Upper lobe of left lung (tissue), 6 donors: ENCODE data around the gene EWSR1. TPM values are rescaled to one million over a fixed set of nuclear protein-coding genes. Genes with fewer than 3 reads are reported as not detected.
"Not testable (repeated sequence)": the region's sequence is repeated elsewhere in the genome, so short reads cannot be mapped to it uniquely, and the experiment has no call there.

Experiments
- ATAC-seq, 2 donors: fragments of 200-7000 bp; cut with Tn5 transposase; one replicate each; pipeline ENCODE4 v1.9.1; 2022; ENCODE audit warnings: mild to moderate bottlenecking in 2 of 2, moderate library complexity in 2 of 2; ENCODE audit not compliant: low FRiP score in 2 of 2
- DNase-seq, 2 donors: peaks; one replicate each; pipeline ENCODE4 v3.0.0-alpha.2; 2019 to 2020
- H3K27ac ChIP-seq, 4 donors: fragments of 200-600 bp; sonication (generic); one replicate each; pipeline ENCODE4 v1.5.1; 2016 to 2019
- H3K27me3 ChIP-seq, 4 donors: fragments of 200-600 bp; sonication (generic); one replicate each; pipeline ENCODE4 v1.5.1; 2017 to 2019
- H3K36me3 ChIP-seq, 4 donors: fragments of 200-600 bp; sonication (generic); one replicate each; pipeline ENCODE4 v1.5.1; 2016 to 2019
- H3K4me1 ChIP-seq, 4 donors: fragments of 200-600 bp; sonication (generic); one replicate each; pipeline ENCODE4 v1.5.1; 2018 to 2019
- H3K4me3 ChIP-seq, 4 donors: fragments of 200-600 bp; sonication (generic); one replicate each; pipeline ENCODE4 v1.5.1; 2017 to 2019; ENCODE audit warnings: mild to moderate bottlenecking in 2 of 4, moderate library complexity in 1 of 4
- H3K9me3 ChIP-seq, 4 donors: fragments of 200-600 bp; sonication (generic); one replicate each; pipeline ENCODE4 v1.5.1; 2018 to 2019
- CTCF ChIP-seq, 6 experiments: fragments of 450-650 bp in 4 of 6; fragments of 200-600 bp in 2 of 6; sonication (generic) in 2 of 6; IDR thresholded peaks; one replicate each; pipeline ENCODE4 v1.5.1; 2016 to 2019; ENCODE audit warnings: antibody characterized with exemption in 6 of 6
- EP300 ChIP-seq, 4 donors: sonication (generic); formaldehyde crosslinking; IDR thresholded peaks; one replicate each; pipeline ENCODE4 v1.5.1; 2017; ENCODE audit warnings: antibody characterized with exemption in 4 of 4, control low read depth in 2 of 4
- POLR2A ChIP-seq, 4 donors: fragments of 450-650 bp; IDR thresholded peaks; one replicate each; pipeline ENCODE4 v1.5.1; 2016 to 2017; ENCODE audit warnings: antibody characterized with exemption in 4 of 4, mild to moderate bottlenecking in 2 of 4
- POLR2AphosphoS5 ChIP-seq, 2 donors: sonication (generic); formaldehyde crosslinking; IDR thresholded peaks; one replicate each; pipeline ENCODE4 v1.5.1; 2017; ENCODE audit warnings: antibody characterized with exemption in 2 of 2
- WGBS, 2 donors: methylation state at CpG; one replicate each; pipeline ENCODE4 v1.1.5; 2017 to 2018; 5-methylcytosine and 5-hydroxymethylcytosine counted together
- total RNA-seq, 6 donors: library from RNA; depleted of rRNA in 4 of 6; stranded (reverse); fragments of >200 nt in 4 of 6; gene quantifications; one replicate each; pipeline versions ENCODE4 v1.1.0 to v1.2.1, GENCODE V29; 2016 to 2021
- donor health status: DM: no; HTN: no; CAD: no; lungs with moderate emphysema.
- donor health status: DM: no; HTN: yes; CAD: no; lungs with severe emphysema.

Gene EWSR1
- total RNA-seq: 100 to 1,000 TPM; 156 to 293 (median 183) TPM

GRCh38 chr22:29267858-29268510 lies at the start of gene EWSR1, which contains the start of gene RHBDD3:
EWSR1 (plus strand) TSS chr22:29268268; CDS start chr22:29268337, 69 bp downstream.
RHBDD3 (minus strand) TSS chr22:29267981; CDS start chr22:29265626, 2,355 bp downstream.
- no peaks in the 10 kb centered on the region for H3K9me3 ChIP-seq
- WGBS, 2 donors: 0% methylated on average over 50 to 61 of the region's 67 CpGs
- peak within 1 kb of the TSS; percentile 77 to 97 (median 84) for H3K4me3 ChIP-seq
- H3K36me3 ChIP-seq: peaks cover 3 to 45% (median 28%) of the 10 kb centered on the region in 4 donors
- ATAC-seq (peak; percentile 96), DNase-seq (peak; percentile 96 to 99)
- H3K4me1 ChIP-seq: peaks cover 41 to 60% (median 52%) of the 10 kb centered on the region in 4 donors
- H3K27ac ChIP-seq: peak within 1 kb of the TSS; percentile 99 to 100 (median 100)
- no peaks in the 10 kb centered on the region for H3K27me3 ChIP-seq
- TF ChIP-seq POLR2A (IDR thresholded peaks at IDR 0.05): peak in 3 of 4 donors; percentile 73 to 92 (median 92)
- peak in 2 of 6 experiments; percentile 12 to 41 for TF ChIP-seq CTCF (IDR thresholded peaks at IDR 0.05)
- peak; percentile 92 to 96 for TF ChIP-seq POLR2AphosphoS5 (IDR thresholded peaks at IDR 0.05)
- TF ChIP-seq EP300 (IDR thresholded peaks at IDR 0.05): peak in 1 of 4 donors; percentile 18

- H3K27ac ChIP-seq: peak overlapping the region in 1 of 4 donors; percentile 7
- no peaks in the 10 kb centered on the region for H3K36me3 ChIP-seq
- no peak overlapping the region for H3K4me3 ChIP-seq
- H3K27me3 ChIP-seq: no peaks in the 10 kb centered on the region
- DNase-seq (no peak), ATAC-seq (no peak)
- WGBS, 2 donors: 86 to 93% methylated on average over 3 to 8 of the region's 11 CpGs
- no peaks in the 10 kb centered on the region for H3K9me3 ChIP-seq
- TF ChIP-seq POLR2AphosphoS5 (IDR thresholded peaks at IDR 0.05) (no peak), EP300 (IDR thresholded peaks at IDR 0.05) (no peak), CTCF (IDR thresholded peaks at IDR 0.05) (no peak), POLR2A (IDR thresholded peaks at IDR 0.05) (no peak)
- peaks cover 0 to 17% (median 12%) of the 10 kb centered on the region in 4 donors for H3K4me1 ChIP-seq
Measured at GRCh38 chr22:29218758-29219408, 49.2 kb upstream of the EWSR1 start.

- H3K36me3 ChIP-seq, ATAC-seq, H3K27me3 ChIP-seq, DNase-seq, H3K4me3 ChIP-seq, H3K9me3 ChIP-seq: not testable (repeated sequence)
- Histone ChIP-seq H3K4me1 (peaks cover 2 to 22% (median 14%) of the 10 kb centered on the region in 4 donors), H3K27ac (peak overlapping the region in 1 of 4 donors; percentile 7)
- WGBS, 2 donors: 63 to 81% methylated on average over 2 of the region's 2 CpGs
Measured at GRCh38 chr22:29219409-29219782, 48.7 kb upstream of the EWSR1 start.

GRCh38 chr22:29219881-29220670 lies 48.0 kb upstream of the EWSR1 start:
- no peaks in the 10 kb centered on the region for H3K9me3 ChIP-seq
- 63 to 75% methylated on average over 8 to 13 of the region's 14 CpGs for WGBS, 2 donors
- peaks cover 8 to 29% (median 21%) of the 10 kb centered on the region in 4 donors for H3K4me1 ChIP-seq
- H3K36me3 ChIP-seq: no peaks in the 10 kb centered on the region
- no peak for TF ChIP-seq EP300 (IDR thresholded peaks at IDR 0.05)
- no peak for TF ChIP-seq CTCF (IDR thresholded peaks at IDR 0.05)
- no peak for TF ChIP-seq POLR2A (IDR thresholded peaks at IDR 0.05)
- TF ChIP-seq POLR2AphosphoS5 (IDR thresholded peaks at IDR 0.05): no peak
- H3K4me3 ChIP-seq: no peak overlapping the region
- H3K27me3 ChIP-seq: no peaks in the 10 kb centered on the region
- H3K27ac ChIP-seq: peak overlapping the region in 2 of 4 donors; percentile 9 to 22
- DNase-seq: peak in 1 of 2 donors; percentile 54
- ATAC-seq: no peak
